NCI-H2227 (cell line): ENCODE results near the gene WNT7B.
A peak's percentile ranks its signal among the peaks of the same experiment; 100 is the strongest.

Experiments used
- DNase-seq: peaks from one replicate; lab custom pipeline; 2025; ENCODE audit not compliant: unreplicated experiment; lab: John Stamatoyannopoulos, UW

The WNT7B gene

GRCh38 chr22:45974498-45974897, 2.5 kb downstream of the WNT7B start:
- no peak for DNase-seq

DNA sequence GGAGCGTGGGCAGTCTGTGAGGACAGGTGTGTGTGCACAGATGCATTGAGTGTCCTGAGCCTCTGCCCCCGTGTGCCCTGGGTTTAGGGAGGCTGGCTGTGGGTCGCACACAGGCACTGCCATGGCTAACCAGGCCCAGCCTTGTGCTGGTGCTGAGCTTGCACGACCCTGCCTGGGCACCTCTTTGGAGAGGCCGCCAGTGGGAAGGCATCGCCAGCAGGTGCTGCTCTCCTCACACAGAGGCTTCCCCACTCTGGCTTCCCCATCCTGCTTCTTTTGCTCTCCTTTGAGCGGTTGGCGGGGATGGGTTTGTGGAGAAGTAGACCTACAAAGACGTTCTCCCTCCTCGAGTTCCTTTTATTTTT, 4.1 kb downstream of the WNT7B start:
- DNase-seq = no peak

DNA sequence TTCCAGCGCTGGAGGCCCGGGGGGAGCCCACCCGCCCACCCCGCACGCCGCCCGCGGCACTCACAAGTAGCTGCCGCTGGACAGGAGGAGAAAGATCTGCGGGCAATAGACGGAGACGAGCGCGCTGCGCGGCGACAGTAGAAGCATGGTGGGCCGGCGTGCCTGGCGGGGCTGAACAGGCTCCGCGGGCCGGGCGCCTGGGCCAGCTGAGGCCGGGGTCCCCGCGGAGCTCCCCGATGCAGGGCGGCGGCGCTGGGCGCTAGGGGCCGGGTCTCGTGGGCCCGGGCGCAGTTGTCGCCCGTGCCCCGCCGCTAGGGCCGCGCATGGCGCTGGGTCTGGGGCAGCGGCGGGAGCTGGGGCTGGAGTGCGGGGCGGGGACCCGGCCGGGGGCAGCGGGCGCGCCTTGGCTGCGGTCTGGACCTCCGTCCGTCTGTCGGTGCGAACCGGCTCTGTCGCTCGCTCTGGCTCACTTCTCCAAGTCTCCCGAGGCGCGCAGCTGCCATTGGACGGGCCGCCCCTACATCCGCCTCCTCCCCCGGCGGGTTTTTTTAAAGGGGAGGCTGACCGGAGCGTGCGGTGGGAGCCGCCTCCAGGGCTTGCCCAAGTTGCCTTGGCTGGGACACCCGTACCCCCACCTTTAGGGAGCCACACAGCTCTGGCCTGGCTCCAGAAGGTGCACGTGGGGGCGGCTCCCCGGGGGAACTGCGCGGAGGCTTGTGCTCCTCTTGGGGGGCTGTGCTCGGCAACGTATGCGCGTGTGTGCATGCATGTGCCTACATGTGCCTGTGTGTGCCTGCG, 4.7 kb downstream of the WNT7B start:
- peak; percentile 23 for DNase-seq

- no peak for DNase-seq
Observed at GRCh38 chr22:45971408-45972028, 5.4 kb downstream of the WNT7B start.

DNA sequence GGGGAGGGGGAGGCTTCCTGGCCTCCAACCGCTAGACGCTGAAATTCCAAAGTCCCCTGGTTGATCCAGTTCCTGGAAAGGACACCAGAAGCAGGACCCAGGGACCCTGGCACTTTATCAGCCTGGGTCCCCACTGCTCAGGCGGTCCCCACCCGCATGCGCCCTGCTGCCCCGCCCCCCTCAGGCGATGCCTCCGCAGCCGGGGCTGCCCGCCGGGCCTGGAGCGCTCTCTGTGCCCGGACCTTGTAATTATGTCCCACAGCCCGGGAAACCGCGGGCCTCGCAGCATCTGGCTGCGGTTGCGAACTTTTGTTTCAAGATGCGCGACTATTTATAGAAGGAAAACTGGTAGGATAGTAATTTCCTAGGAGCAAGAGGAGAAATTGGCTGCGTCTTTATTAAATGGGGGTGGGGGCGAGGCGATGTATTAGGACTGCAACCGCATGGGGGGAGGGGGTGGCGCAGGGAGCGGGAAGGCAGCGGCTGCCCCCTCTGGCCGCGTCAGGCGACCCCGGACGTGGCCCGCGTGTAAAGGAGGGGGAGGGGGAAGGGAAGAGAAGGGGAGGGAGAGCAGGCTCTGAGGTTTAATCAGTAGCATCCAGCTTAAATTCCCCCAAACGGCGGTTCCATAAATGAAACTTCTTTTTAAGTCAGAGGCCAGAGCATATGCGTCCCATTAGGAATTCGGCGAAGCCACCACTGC, 6.1 kb downstream of the WNT7B start:
- DNase-seq = peak; percentile 66

DNA sequence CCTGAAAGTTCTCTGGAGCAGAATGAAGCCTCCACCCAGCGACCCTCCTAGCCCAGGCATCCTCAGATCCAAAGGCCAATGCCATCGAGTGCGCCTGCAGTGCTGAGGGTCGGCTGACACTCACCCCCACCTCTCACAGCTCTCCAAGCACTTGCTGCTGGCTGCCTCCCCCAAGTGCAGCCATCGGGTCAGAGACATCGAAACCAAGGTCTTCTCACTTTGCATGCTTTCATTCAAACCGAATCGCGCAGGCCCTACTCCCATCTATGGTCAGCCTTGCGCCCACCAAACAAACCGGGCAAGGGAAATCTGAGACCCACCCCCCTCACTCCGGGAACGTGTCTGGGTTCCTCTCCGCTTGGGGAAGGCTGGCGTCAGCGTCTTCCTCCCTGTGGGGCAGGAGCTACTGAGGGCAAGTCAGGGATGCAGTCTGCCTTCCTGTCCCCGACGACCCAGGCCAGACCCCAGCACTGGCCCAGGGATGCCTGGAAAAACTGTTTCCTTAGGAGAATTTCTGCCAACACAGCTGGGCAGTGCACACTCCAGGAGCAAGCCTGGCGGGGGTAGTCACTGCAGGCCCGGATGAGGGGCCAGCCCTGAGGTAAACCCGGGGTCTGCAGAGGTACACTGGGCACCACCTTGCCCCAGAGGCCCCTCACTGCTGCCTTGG, 7.0 kb downstream of the WNT7B start:
- DNase-seq = no peak

GRCh38 chr22:45969414-45969799, 7.6 kb downstream of the WNT7B start:
- DNase-seq = no peak

DNA sequence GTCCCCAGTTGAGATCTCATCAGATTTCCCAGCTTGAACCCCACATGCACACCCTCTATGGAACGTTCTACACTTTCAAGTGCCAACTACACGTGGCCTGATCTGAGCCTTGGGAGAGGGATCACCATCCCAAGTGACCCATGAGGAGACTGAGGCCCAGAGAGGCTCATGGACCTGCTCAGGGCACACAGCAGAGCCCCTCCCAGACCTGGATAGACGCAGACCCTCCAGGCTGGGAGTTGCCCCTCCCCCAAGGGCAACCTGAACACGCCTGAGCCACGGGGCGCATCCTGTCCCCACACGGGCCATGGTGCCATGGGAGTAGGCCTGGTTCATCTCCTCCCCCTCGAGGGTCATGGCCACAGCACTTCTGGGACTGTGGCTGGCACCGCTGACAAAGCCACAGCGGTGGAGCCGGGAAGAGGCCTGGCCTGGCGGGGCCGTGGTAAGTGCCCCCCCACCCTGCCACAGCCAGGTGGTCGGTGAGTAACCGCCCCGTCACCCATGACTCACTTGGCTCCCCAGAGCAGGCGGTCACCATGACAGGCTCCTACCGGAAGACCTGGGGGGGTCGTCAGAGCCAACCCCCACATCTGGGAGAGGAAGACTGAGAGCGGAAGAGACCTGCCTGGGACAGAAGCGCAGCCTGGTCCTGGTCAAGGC, 8.1 kb downstream of the WNT7B start:
- no peak for DNase-seq

DNA sequence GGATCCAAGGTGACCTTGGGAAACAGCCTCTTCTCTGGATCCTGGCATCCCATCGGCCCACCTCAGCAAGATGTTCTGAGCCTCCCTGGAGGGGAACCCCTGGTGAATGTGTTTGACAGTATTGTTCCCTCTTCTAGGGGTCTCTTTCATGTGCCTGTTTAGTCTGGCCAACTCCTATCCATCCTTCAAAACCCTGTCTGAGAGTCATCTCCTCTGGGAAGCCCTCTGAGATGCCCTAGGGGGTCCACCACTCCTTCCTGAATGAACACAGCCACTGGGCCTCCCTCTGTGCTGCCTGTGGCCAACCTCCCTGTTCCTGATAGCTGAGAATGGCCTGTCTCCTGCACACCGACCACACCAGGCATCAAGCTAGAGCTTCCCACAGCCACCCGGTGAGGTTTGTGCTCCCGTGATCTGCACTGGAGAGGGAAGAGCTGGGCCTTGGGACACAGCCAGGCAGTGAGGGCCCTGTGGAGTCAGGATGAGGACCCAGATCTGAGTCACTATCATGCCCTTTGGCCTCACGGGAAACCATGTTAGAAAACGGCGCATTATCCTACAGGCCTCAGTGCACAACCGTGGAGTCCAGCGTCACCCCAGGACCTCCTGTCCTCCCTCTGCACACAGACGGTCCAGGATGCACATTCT, 8.8 kb downstream of the WNT7B start:
- DNase-seq = no peak

DNA sequence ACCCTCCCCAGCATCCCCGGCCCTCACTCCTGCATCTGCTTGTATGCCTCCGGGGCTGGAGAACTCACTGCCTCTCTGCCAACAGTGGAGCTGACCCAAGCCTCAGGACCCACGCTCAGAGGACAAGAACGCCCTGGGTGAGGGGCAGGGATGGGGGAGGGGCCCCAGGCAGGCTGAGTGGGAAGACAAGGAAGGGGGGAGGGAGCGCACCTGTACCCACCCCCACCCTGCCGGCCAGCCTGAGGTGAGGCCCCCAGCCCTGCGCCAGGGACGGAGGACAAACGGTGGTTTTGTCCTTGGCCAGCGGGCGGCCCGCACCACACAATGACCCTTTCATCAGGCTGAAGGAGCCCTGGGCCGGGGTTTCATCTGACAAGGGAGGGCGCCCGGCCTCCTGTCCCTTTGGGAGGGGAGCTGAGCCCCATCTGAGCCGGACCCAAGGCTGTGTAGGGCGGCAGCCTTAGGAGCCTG, 10.0 kb downstream of the WNT7B start:
- no peak for DNase-seq

- DNase-seq = peak; percentile 42
Observed at GRCh38 chr22:45966320-45966894, 10.6 kb downstream of the WNT7B start.

DNA sequence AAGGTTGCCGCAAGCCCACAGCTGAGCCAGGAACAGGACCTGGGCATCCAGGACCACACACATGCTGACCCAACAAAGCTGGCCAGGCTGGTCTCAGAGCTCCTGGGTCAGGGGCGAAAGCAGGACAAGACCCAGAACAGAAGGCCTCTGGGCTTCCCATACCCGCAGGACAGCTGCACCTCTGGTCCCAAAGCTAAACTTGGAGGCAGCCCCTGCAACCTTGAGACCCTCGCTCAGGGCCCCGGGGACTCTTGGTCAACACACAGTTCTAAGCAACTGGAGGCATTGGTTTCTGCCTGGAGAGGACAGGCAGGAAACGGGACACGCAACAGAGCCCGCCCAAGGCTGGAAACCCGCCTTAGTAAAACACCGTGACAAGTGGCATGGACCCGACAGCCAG, 11.4 kb downstream of the WNT7B start:
- DNase-seq = no peak

GRCh38 chr22:45964926-45965527, 11.9 kb downstream of the WNT7B start:
- DNase-seq = no peak

DNA sequence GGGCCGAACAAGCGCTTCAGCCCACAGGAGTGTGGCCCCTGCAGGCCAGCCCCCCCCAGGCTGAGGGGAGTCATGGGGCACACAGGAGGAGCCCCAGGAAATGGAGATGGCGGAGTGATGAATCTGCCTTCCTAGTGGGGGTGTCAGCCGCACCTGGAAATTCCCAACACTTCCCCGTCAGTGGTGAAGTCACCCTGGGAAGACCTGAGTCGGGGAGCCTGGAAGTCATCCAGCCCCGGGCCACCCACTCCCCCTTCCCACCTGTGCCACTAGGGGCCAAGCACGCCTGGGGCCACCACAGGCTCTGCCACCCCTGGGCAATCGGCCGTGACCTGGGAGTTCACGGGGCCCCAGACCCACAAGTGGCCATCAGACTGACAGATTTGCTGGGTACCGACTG, 12.6 kb downstream of the WNT7B start:
- no peak for DNase-seq

- DNase-seq = no peak
Observed at GRCh38 chr22:45963821-45964220, 13.1 kb downstream of the WNT7B start.

DNA sequence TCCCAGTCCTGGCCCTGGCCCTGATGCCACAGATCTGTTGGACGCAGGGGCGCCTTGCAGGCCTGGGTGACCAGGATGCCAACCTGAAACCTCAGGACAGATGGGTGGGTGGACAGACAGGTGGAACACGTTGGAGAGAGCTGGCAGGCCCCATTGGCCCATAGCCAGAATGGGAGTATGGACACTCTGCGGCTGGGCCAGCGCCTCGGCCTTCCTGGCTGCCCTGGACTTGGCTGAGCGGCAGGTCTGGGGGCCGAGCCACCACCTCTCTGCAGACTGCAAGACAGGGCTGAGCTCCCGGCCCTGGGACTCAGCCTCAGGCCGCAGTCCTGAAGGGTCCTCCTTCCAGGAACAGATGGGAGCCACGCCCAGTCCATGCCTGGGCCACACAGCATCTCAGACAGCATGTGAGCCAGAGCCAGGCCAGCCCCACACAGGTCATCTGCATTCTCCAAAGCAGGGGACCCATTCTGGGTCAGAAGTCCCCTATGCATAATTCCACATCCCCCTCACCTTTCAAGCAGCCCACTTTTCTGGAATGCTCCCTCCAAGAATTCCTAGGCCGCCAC, 14.1 kb downstream of the WNT7B start:
- no peak for DNase-seq

- no peak for DNase-seq
Observed at GRCh38 chr22:45962434-45962718, 14.6 kb downstream of the WNT7B start.

- DNase-seq = no peak
Observed at GRCh38 chr22:45961679-45962433, 15.1 kb downstream of the WNT7B start.
